GM12878 (cell line): ENCODE results near the gene CNTRL. TPM values are rescaled to one million over a fixed set of nuclear protein-coding genes. Genes with fewer than 3 reads are reported as not detected.

Experiments used
- ATF7 ChIP-seq: fragments of 450-650 bp; IDR thresholded peaks from 2 replicates; pipeline ENCODE4 v1.6.1; 2016; ENCODE audit warnings: low read depth, mild to moderate bottlenecking
- BCL11A ChIP-seq: IDR thresholded peaks from 2 replicates; pipeline ENCODE4 v1.6.1; 2011; ENCODE audit warnings: low read depth, low read length
- BCLAF1 ChIP-seq: fragments of 450-650 bp; IDR thresholded peaks from 2 replicates; pipeline ENCODE4 v1.6.1; 2017; ENCODE audit warnings: antibody characterized with exemption, mild to moderate bottlenecking, moderate library complexity
- CEBPB ChIP-seq, 2 experiments: fragments of 150-350 bp in 1 of 2; IDR thresholded peaks; 2 replicates each; pipeline ENCODE4 v1.6.1; 2012 to 2014; ENCODE audit warnings: low read depth in 2 of 2, low read length in 2 of 2, borderline replicate concordance in 1 of 2, inconsistent platforms in 1 of 2
- CHD1 ChIP-seq: IDR thresholded peaks from 2 replicates; pipeline ENCODE4 v1.6.1; 2012; ENCODE audit warnings: low read depth, low read length, improper control_type of control experiment
- EGR1 ChIP-seq, 2 experiments: IDR thresholded peaks; 1 replicate in 1 of 2; 2 replicates in 1 of 2; pipeline ENCODE4 v1.6.1; 2011 to 2012; ENCODE audit warnings: low read depth in 2 of 2, low read length in 2 of 2, borderline replicate concordance in 1 of 2, mild to moderate bottlenecking in 1 of 2, moderate library complexity in 1 of 2
- EP300 ChIP-seq, 2 experiments: fragments of 150-350 bp in 1 of 2; IDR thresholded peaks; 2 replicates each; pipeline ENCODE4 v1.6.1; 2011 to 2012; ENCODE audit warnings: low read depth in 2 of 2, low read length in 2 of 2, borderline replicate concordance in 1 of 2, improper control_type of control experiment in 1 of 2, inconsistent platforms in 1 of 2; ENCODE audit not compliant: control insufficient read depth in 1 of 2
- FOS ChIP-seq: IDR thresholded peaks from 3 replicates; pipeline ENCODE4 v1.6.1; 2011; ENCODE audit warnings: borderline replicate concordance; ENCODE audit not compliant: insufficient read length; ENCODE audit errors: extremely low read depth
- IKZF1 ChIP-seq: fragments of 450-650 bp; conservative IDR thresholded peaks from 2 replicates; pipeline ENCODE4 v1.6.1; 2017; ENCODE audit warnings: antibody characterized with exemption, mild to moderate bottlenecking
- IRF4 ChIP-seq: IDR thresholded peaks from 2 replicates; pipeline ENCODE4 v1.6.1; 2011; ENCODE audit warnings: low read depth, low read length
- KAT2A ChIP-seq: conservative IDR thresholded peaks from 2 replicates; pipeline ENCODE4 v1.6.1; 2011; ENCODE audit warnings: low read depth, low read length; ENCODE audit not compliant: control insufficient read depth
- MYB ChIP-seq: fragments of 150-350 bp; IDR thresholded peaks from 2 replicates; pipeline ENCODE4 v1.6.1; 2014; ENCODE audit warnings: mild to moderate bottlenecking, low read depth, low read length, borderline replicate concordance
- NR2C2 ChIP-seq: IDR thresholded peaks from 2 replicates; pipeline ENCODE4 v1.6.1; 2011; ENCODE audit warnings: borderline replicate concordance, low read depth; ENCODE audit not compliant: control insufficient read depth, insufficient read length
- PAX5 ChIP-seq: IDR thresholded peaks from 2 replicates; pipeline ENCODE4 v1.6.1; 2011; ENCODE audit warnings: low read depth, low read length, borderline replicate concordance
- POU2F2 ChIP-seq: IDR thresholded peaks from 3 replicates; pipeline ENCODE4 v1.6.1; 2011; ENCODE audit warnings: low read depth, mild to moderate bottlenecking, low read length, borderline replicate concordance
- RCOR1 ChIP-seq: conservative IDR thresholded peaks from 2 replicates; pipeline ENCODE4 v1.6.1; 2012; ENCODE audit warnings: low read depth, low read length, improper control_type of control experiment
- SIX5 ChIP-seq: IDR thresholded peaks from 2 replicates; pipeline ENCODE4 v1.6.1; 2011; ENCODE audit warnings: mild to moderate bottlenecking, low read depth, low read length, moderate library complexity; ENCODE audit not compliant: severe bottlenecking
- STAT1 ChIP-seq: fragments of 450-650 bp; conservative IDR thresholded peaks from 2 replicates; pipeline ENCODE4 v1.6.1; 2014; ENCODE audit warnings: antibody characterized with exemption, mild to moderate bottlenecking
- TCF7 ChIP-seq: IDR thresholded peaks from 2 replicates; pipeline ENCODE4 v1.6.1; 2014; ENCODE audit warnings: antibody characterized with exemption, borderline replicate concordance
- YY1 ChIP-seq: IDR thresholded peaks from 2 replicates; pipeline ENCODE4 v1.6.1; 2011; ENCODE audit warnings: low read depth, mild to moderate bottlenecking, low read length
- ZBED1 ChIP-seq: IDR thresholded peaks from 2 replicates; pipeline ENCODE4 v1.6.1; 2016; ENCODE audit warnings: borderline replicate concordance
- ZNF24 ChIP-seq: fragments of 450-650 bp; IDR thresholded peaks from 2 replicates; pipeline ENCODE4 v1.6.1; 2017; ENCODE audit warnings: antibody characterized with exemption, mild to moderate bottlenecking
- ZNF622 ChIP-seq: fragments of 450-650 bp; IDR thresholded peaks from 2 replicates; pipeline ENCODE4 v1.6.1; 2017; ENCODE audit warnings: mild to moderate bottlenecking, inconsistent platforms
- polyA plus RNA-seq, 11 experiments: library from polyadenylated mRNA; depleted of rRNA in 4 of 11; unstranded in 6 of 11; stranded (reverse) in 5 of 11; fragments of >200 nt; fragmentation: Nextera tagmentation in 4 of 11; fragmentation: Illumina TruSeq in 1 of 11; extraction: Ambion mirVana in 4 of 11; extraction: Trizol in 1 of 11; gene quantifications; 1 replicate in 1 of 11; 2 replicates in 10 of 11; pipeline versions ENCODE4 v1.2.1 to v1.2.3, GENCODE V29; 2011 to 2016; ENCODE audit warnings: inconsistent platforms in 2 of 11, missing spikeins in 2 of 11, low read depth in 1 of 11
- total RNA-seq, 4 experiments: library from RNA; depleted of rRNA in 3 of 4; stranded (reverse); fragments of >200 nt in 3 of 4; fragmentation: Illumina TruSeq in 1 of 4; extraction: Trizol in 1 of 4; gene quantifications; 2 replicates each; pipeline versions ENCODE4 v1.2.1 to v1.2.3, GENCODE V29; 2013 to 2021
- TF ChIP-seq, protein P1 (sequence below): fragments of 450-650 bp; formaldehyde crosslinking; IDR thresholded peaks from 2 replicates; pipeline ENCODE4 v1.4.0; 2020; ENCODE audit warnings: mild to moderate bottlenecking, moderate library complexity
- TF ChIP-seq, protein P2 (sequence below): fragments of 450-650 bp; IDR thresholded peaks from 2 replicates; pipeline ENCODE4 v1.6.1; 2016; ENCODE audit warnings: mild to moderate bottlenecking

The CNTRL gene
- total and polyA plus RNA-seq, 10 of the 15 experiments (the other 5 are each of a cell fraction or from before 2014, with no cell fraction given): 20.0 to 65.4 (median 38.8) TPM

DNA sequence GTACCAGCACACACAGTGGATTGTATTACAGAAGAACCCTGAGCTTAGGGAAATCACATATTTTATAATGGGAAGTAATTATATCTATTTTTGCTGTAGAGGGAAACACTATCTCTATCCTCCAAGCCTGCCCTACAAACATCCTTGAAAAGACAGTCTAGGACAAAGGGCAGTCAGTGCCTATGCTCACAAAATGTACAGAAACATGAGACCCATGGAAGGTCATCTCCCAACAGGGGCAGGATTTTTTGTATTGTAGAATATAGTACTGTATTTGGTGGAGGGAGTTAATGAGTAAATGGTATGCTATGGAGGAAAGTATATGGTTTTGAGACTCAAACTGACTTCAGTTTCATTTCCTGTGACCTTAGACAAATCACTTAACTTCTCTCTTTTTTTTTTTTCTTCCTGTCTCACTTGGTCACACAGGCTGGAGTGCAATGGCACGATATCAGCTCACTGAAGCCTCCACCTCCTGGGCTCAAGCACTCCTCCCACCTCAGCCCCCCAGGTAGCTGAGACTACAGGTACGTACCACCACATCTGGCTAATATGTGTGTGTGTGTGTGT lies 132.7 kb downstream of the CNTRL start (continued):
- TF ChIP-seq BCLAF1 (no peak), IKZF1 (no peak), NR2C2 (no peak), ZNF24 (no peak), CEBPB (IDR thresholded peaks at IDR 0.05; ENCODE audit: borderline replicate concordance in 1 of 2, low read depth in 2 of 2, low read length in 2 of 2) (no peak), MYB (no peak), TCF7 (no peak), STAT1 (no peak), SIX5 (no peak), RCOR1 (no peak), ZBED1 (no peak), ATF7 (peak; percentile 34; the same call in 1 of the 2 replicates), KAT2A (no peak), CHD1 (no peak), YY1 (no peak), EP300 (IDR thresholded peaks at IDR 0.05; ENCODE audit: borderline replicate concordance in 1 of 2, control insufficient read depth in 1 of 2, low read depth in 2 of 2, low read length in 2 of 2) (peak in 1 of 2 experiments; percentile 22; a peak in 1 of 4 replicates), ZNF622 (no peak), EGR1 (IDR thresholded peaks at IDR 0.05; ENCODE audit: borderline replicate concordance in 1 of 2, low read depth in 2 of 2, low read length in 2 of 2) (no peak), POU2F2 (0 out of 3 replicates have a peak, but pooled peaks have one; percentile 19), BCL11A (peak; percentile 39; the same call in 1 of the 2 replicates), FOS (no peak), IRF4 (no peak), PAX5 (peak; percentile 71)
- TF ChIP-seq, protein P1, sequence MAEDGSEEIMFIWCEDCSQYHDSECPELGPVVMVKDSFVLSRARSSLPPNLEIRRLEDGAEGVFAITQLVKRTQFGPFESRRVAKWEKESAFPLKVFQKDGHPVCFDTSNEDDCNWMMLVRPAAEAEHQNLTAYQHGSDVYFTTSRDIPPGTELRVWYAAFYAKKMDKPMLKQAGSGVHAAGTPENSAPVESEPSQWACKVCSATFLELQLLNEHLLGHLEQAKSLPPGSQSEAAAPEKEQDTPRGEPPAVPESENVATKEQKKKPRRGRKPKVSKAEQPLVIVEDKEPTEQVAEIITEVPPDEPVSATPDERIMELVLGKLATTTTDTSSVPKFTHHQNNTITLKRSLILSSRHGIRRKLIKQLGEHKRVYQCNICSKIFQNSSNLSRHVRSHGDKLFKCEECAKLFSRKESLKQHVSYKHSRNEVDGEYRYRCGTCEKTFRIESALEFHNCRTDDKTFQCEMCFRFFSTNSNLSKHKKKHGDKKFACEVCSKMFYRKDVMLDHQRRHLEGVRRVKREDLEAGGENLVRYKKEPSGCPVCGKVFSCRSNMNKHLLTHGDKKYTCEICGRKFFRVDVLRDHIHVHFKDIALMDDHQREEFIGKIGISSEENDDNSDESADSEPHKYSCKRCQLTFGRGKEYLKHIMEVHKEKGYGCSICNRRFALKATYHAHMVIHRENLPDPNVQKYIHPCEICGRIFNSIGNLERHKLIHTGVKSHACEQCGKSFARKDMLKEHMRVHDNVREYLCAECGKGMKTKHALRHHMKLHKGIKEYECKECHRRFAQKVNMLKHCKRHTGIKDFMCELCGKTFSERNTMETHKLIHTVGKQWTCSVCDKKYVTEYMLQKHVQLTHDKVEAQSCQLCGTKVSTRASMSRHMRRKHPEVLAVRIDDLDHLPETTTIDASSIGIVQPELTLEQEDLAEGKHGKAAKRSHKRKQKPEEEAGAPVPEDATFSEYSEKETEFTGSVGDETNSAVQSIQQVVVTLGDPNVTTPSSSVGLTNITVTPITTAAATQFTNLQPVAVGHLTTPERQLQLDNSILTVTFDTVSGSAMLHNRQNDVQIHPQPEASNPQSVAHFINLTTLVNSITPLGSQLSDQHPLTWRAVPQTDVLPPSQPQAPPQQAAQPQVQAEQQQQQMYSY: no peak
- TF ChIP-seq, protein P2, sequence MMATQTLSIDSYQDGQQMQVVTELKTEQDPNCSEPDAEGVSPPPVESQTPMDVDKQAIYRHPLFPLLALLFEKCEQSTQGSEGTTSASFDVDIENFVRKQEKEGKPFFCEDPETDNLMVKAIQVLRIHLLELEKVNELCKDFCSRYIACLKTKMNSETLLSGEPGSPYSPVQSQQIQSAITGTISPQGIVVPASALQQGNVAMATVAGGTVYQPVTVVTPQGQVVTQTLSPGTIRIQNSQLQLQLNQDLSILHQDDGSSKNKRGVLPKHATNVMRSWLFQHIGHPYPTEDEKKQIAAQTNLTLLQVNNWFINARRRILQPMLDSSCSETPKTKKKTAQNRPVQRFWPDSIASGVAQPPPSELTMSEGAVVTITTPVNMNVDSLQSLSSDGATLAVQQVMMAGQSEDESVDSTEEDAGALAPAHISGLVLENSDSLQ: no peak
